CD14-positive monocyte (primary cell): Measurements from ENCODE around the gene RPS21. TPM values are rescaled to one million over a fixed set of nuclear protein-coding genes. Genes with fewer than 3 reads are reported as not detected.

Experiments used
- DNase-seq, 3 donors: peaks; one replicate each; pipeline ENCODE4 v3.0.0-alpha.2; 2011 to 2022
- H2AFZ ChIP-seq: 2 replicates; pipeline ENCODE4 v1.6.0; 2012; ENCODE audit warnings: mild to moderate bottlenecking, low read depth, low read length, inconsistent platforms; ENCODE audit not compliant: insufficient read depth, poor library complexity, severe bottlenecking
- H3K27ac ChIP-seq, 2 donors: 1 replicate in 1 of 2; 2 replicates in 1 of 2; pipeline ENCODE4 v1.5.1; 2012 to 2013; ENCODE audit warnings: low read length in 2 of 2, control low read depth in 1 of 2, inconsistent platforms in 1 of 2, low read depth in 1 of 2, mild to moderate bottlenecking in 1 of 2
- H3K27me3 ChIP-seq, 2 donors: one replicate each; pipeline versions ENCODE4 v1.6.0 to v1.6.1; 2011 to 2013; ENCODE audit warnings: low read length in 2 of 2; ENCODE audit not compliant: control insufficient read depth in 2 of 2, insufficient read depth in 2 of 2
- H3K36me3 ChIP-seq, 2 donors: replicated peaks in 1 of 2; 1 replicate in 1 of 2; 2 replicates in 1 of 2; pipeline versions ENCODE4 v1.5.1 to v1.6.1; 2012 to 2013; ENCODE audit warnings: low read length in 2 of 2, control low read depth in 1 of 2, inconsistent platforms in 1 of 2, mild to moderate bottlenecking in 1 of 2; ENCODE audit not compliant: insufficient read depth in 2 of 2, control insufficient read depth in 1 of 2
- H3K4me1 ChIP-seq, 2 donors: 1 replicate in 1 of 2; 2 replicates in 1 of 2; pipeline versions ENCODE4 v1.5.1 to v1.6.1; 2012 to 2013; ENCODE audit warnings: low read length in 2 of 2, control low read depth in 1 of 2, inconsistent platforms in 1 of 2, mild to moderate bottlenecking in 1 of 2, moderate library complexity in 1 of 2; ENCODE audit not compliant: insufficient read depth in 2 of 2, control insufficient read depth in 1 of 2
- H3K4me2 ChIP-seq: replicated peaks from 2 replicates; pipeline ENCODE3; 2012; ENCODE audit warnings: low read length, moderate library complexity, mild to moderate bottlenecking; ENCODE audit not compliant: poor library complexity, severe bottlenecking; ENCODE audit errors: extremely low read depth
- H3K4me3 ChIP-seq, 3 experiments: fragments of 200-600 bp in 1 of 3; sonication (generic) in 1 of 3; replicated peaks in 1 of 3; 1 replicate in 2 of 3; 2 replicates in 1 of 3; pipeline ENCODE4 v1.5.1; 2011 to 2013; ENCODE audit warnings: low read length in 3 of 3, mild to moderate bottlenecking in 3 of 3, control low read depth in 2 of 3, low read depth in 2 of 3, inconsistent platforms in 1 of 3, moderate library complexity in 1 of 3
- H3K79me2 ChIP-seq: 2 replicates; pipeline ENCODE4 v1.6.0; 2012; ENCODE audit warnings: mild to moderate bottlenecking, control low read depth, inconsistent platforms, low read length, moderate library complexity; ENCODE audit not compliant: insufficient read depth
- H3K9ac ChIP-seq: 2 replicates; pipeline ENCODE4 v1.6.0; 2017; ENCODE audit warnings: low read length, mild to moderate bottlenecking; ENCODE audit not compliant: insufficient read depth, poor library complexity, severe bottlenecking
- H3K9me3 ChIP-seq, 2 donors: replicated peaks in 1 of 2; 1 replicate in 1 of 2; 2 replicates in 1 of 2; pipeline versions ENCODE4 v1.5.1 to v1.6.1; 2012 to 2013; ENCODE audit warnings: low read length in 2 of 2, control low read depth in 1 of 2; ENCODE audit not compliant: control insufficient read depth in 1 of 2, insufficient read depth in 1 of 2
- H4K20me1 ChIP-seq: 2 replicates; pipeline ENCODE4 v1.6.0; 2012; ENCODE audit warnings: mild to moderate bottlenecking, low read length, control low read depth, moderate library complexity; ENCODE audit not compliant: insufficient read depth
- H3K27ac Mint-ChIP-seq, 7 donors: one replicate each; pipeline ENCODE4 v1.8.0; 2020; ENCODE audit warnings: mild to moderate bottlenecking in 7 of 7, mixed read lengths in 7 of 7, moderate library complexity in 6 of 7, inconsistent platforms in 2 of 7
- H3K27me3 Mint-ChIP-seq, 3 donors: one replicate each; pipeline ENCODE4 v1.8.0; 2021 to 2022; ENCODE audit warnings: low read depth in 3 of 3, mild to moderate bottlenecking in 3 of 3, mixed read lengths in 3 of 3, moderate library complexity in 3 of 3, inconsistent platforms in 1 of 3
- H3K36me3 Mint-ChIP-seq, 2 donors: one replicate each; pipeline ENCODE4 v1.8.0; 2020; ENCODE audit warnings: mixed read lengths in 2 of 2, inconsistent platforms in 1 of 2, mild to moderate bottlenecking in 1 of 2
- H3K4me1 Mint-ChIP-seq: one replicate; pipeline ENCODE4 v1.8.0; 2020; ENCODE audit warnings: mild to moderate bottlenecking, mixed read lengths
- H3K4me3 Mint-ChIP-seq, 2 donors: one replicate each; pipeline ENCODE4 v1.8.0; 2020; ENCODE audit warnings: mild to moderate bottlenecking in 2 of 2, mixed read lengths in 2 of 2, moderate library complexity in 1 of 2
- H3K9me3 Mint-ChIP-seq, 7 donors: one replicate each; pipeline ENCODE4 v1.8.0; 2020 to 2022; ENCODE audit warnings: mixed read lengths in 7 of 7, mild to moderate bottlenecking in 6 of 7, moderate library complexity in 6 of 7, inconsistent platforms in 2 of 7
- WGBS: methylation state at CpG from one replicate; pipeline ENCODE4 v1.1.5; 2013; ENCODE audit warnings: missing lambda C conversion rate; ENCODE audit not compliant: insufficient coverage; 5-methylcytosine and 5-hydroxymethylcytosine counted together
- intact Hi-C, 2 donors: fragments of 100-400 bp; cut with micrococcal nuclease; formaldehyde crosslinking; loops; one replicate each; pipeline versions ENCODE4 v1.15.0 to v1.15.1; 2023
- polyA plus RNA-seq, 3 donors: library from polyadenylated mRNA; depleted of rRNA in 1 of 3; unstranded in 2 of 3; stranded (reverse) in 1 of 3; fragments of 300-500 nt in 2 of 3; fragments of >200 nt in 1 of 3; fragmentation: Illumina TruSeq in 2 of 3; gene quantifications; 1 replicate in 2 of 3; 2 replicates in 1 of 3; pipeline ENCODE4 v1.2.3, GENCODE V29; 2012 to 2021
- TF ChIP-seq, protein P1 (sequence below): fragments of 200-600 bp; IDR thresholded peaks from one replicate; pipeline ENCODE4 v1.8.0; 2022; ENCODE audit warnings: antibody characterized with exemption, mild to moderate bottlenecking

Gene RPS21
- polyA plus RNA-seq, 3 donors = 799 to 6,263 (median 968) TPM

DNA sequence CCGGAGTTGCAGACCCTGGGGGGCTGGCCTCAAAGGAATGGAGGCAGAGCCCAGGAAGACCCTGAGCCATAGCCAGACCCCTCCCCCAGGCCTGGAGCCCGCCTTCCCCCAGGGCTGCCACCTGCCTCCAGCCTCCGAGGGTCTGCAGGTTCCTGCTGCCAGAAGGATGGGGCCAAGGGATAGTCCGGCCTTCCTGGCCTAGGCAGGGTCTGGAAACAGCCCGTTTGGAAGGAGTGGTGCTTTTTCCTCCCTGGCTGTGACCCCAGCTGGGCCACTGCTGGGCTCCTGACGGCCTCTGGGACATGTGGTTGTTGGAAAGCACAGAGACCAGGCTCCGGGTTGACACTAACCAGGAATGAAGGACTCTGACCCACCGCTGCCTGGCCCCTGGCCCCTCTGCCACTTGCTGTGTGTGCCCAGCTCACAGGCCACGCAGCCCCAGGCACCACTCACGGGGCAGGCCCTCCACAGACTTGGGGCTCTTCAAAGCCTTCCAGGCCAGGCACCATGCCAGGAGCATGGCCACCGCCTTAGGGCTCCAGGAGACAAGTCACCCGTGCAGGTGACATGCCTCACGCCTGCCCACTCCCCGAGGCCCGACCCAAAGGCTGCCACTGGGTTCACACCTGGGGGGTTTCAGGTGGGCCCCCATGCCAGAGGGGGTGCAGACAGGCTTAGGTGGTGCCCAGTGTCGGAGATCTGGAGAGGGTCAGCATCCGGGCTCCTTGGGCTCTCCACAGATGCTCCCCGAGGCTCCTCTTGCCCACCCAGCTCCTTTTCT lies 15.9 kb upstream of the RPS21 start:
- WGBS = 72% methylated on average over 17 of the region's 18 CpGs
- Histone ChIP-seq H3K4me2 (no peak overlapping the region), H3K4me3 (no peak overlapping the region), H3K4me1 (peaks cover 11 to 22% of the 10 kb centered on the region in 2 donors), H3K27ac (no peak overlapping the region), H2AFZ (no peak overlapping the region), H3K27me3 (peaks cover 21 to 46% of the 10 kb centered on the region in 2 donors), H3K9ac (no peak overlapping the region), H3K9me3 (peaks cover 0 to 3% of the 10 kb centered on the region in 2 donors), H4K20me1 (no peaks in the 10 kb centered on the region), H3K36me3 (no peaks in the 10 kb centered on the region), H3K79me2 (no peaks in the 10 kb centered on the region)
- peak overlapping the region in 1 of 7 donors; percentile 31 for H3K27ac Mint-ChIP-seq
- H3K4me3 Mint-ChIP-seq = no peak overlapping the region
- H3K4me1 Mint-ChIP-seq = peaks cover 11% of the 10 kb centered on the region
- H3K27me3 Mint-ChIP-seq = peaks cover 28 to 61% (median 41%) of the 10 kb centered on the region in 3 donors
- intact Hi-C loops = no loop called here
- DNase-seq = no peak
- H3K9me3 Mint-ChIP-seq = peaks cover 0 to 10% (median 2%) of the 10 kb centered on the region in 7 donors
- no peaks in the 10 kb centered on the region for H3K36me3 Mint-ChIP-seq
- TF ChIP-seq, protein P1, sequence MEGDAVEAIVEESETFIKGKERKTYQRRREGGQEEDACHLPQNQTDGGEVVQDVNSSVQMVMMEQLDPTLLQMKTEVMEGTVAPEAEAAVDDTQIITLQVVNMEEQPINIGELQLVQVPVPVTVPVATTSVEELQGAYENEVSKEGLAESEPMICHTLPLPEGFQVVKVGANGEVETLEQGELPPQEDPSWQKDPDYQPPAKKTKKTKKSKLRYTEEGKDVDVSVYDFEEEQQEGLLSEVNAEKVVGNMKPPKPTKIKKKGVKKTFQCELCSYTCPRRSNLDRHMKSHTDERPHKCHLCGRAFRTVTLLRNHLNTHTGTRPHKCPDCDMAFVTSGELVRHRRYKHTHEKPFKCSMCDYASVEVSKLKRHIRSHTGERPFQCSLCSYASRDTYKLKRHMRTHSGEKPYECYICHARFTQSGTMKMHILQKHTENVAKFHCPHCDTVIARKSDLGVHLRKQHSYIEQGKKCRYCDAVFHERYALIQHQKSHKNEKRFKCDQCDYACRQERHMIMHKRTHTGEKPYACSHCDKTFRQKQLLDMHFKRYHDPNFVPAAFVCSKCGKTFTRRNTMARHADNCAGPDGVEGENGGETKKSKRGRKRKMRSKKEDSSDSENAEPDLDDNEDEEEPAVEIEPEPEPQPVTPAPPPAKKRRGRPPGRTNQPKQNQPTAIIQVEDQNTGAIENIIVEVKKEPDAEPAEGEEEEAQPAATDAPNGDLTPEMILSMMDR = no peak

DNA sequence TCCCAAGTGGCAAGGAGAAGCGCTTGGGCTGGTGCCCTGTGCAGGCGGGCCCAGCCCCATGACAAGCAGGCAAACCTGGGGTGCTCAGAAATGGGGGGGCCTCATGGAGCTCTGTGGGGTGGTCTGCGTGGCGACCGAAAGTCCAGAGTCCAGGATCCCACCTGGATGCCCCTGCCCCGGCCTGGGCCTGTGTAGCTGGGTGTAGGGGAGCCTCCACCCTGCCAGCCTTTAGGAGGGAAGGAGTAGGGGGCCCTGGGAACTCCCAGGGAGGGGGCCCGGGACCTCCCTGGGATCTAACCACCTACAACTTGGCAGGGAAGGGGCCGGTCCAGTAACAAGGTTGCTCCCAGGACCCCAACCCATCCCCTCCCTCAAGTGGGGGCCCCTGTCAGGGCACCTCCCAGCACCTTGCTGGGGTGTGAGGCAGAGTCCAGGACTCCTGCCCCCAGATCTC lies 15.3 kb upstream of the RPS21 start:
- H3K27ac Mint-ChIP-seq = no peak overlapping the region
- H3K9me3 Mint-ChIP-seq = peaks cover 0 to 12% (median 2%) of the 10 kb centered on the region in 7 donors
- no peak overlapping the region for H3K4me2 ChIP-seq
- no peak overlapping the region for H3K4me3 ChIP-seq
- intact Hi-C loops = no loop called here
- H3K4me1 Mint-ChIP-seq = peaks cover 11% of the 10 kb centered on the region
- H3K36me3 Mint-ChIP-seq = no peaks in the 10 kb centered on the region
- TF ChIP-seq, protein P1 = no peak
- peaks cover 0 to 3% of the 10 kb centered on the region in 2 donors for H3K9me3 ChIP-seq
- no peak overlapping the region for H3K9ac ChIP-seq
- peaks cover 10 to 17% of the 10 kb centered on the region in 2 donors for H3K4me1 ChIP-seq
- no peak for DNase-seq
- no peak overlapping the region for H2AFZ ChIP-seq
- no peak overlapping the region for H3K27ac ChIP-seq
- peaks cover 23 to 55% (median 36%) of the 10 kb centered on the region in 3 donors for H3K27me3 Mint-ChIP-seq
- no CpG with 5 or more reads among the region's 8 CpGs for WGBS
- H4K20me1 ChIP-seq = no peaks in the 10 kb centered on the region
- no peak overlapping the region for H3K4me3 Mint-ChIP-seq
- H3K27me3 ChIP-seq = peaks cover 15 to 40% of the 10 kb centered on the region in 2 donors
- no peaks in the 10 kb centered on the region for H3K36me3 ChIP-seq
- H3K79me2 ChIP-seq = no peaks in the 10 kb centered on the region
